Omental fat pad (tissue), 4 donors: ENCODE data around the gene NPFFR2. TPM values are rescaled to one million over a fixed set of nuclear protein-coding genes. Genes with fewer than 3 reads are reported as not detected.
"Not testable (repeated sequence)": the region's sequence is repeated elsewhere in the genome, so short reads cannot be mapped to it uniquely, and the experiment has no call there.

Experiments
- ATAC-seq: fragments of 150-250 bp; one replicate; pipeline ENCODE4 v1.9.1; 2016; ENCODE audit warnings: mild to moderate bottlenecking, moderate library complexity; ENCODE audit not compliant: low FRiP score
- DNase-seq: peaks from one replicate; pipeline ENCODE4 v3.0.0-alpha.2; 2019; ENCODE audit warnings: low spot score
- total RNA-seq, 4 donors: library from RNA; depleted of rRNA; stranded (reverse); fragments of >200 nt; gene quantifications; one replicate each; pipeline ENCODE4 v1.1.0, GENCODE V29; 2016
- TF ChIP-seq, protein P1 (sequence below), 3 donors: fragments of 450-650 bp; IDR thresholded peaks; one replicate each; pipeline ENCODE4 v1.5.1; 2016 to 2017; ENCODE audit warnings: antibody characterized with exemption in 3 of 3, mild to moderate bottlenecking in 3 of 3, moderate library complexity in 2 of 3

The NPFFR2 gene
- total RNA-seq, 4 donors from 2014 or later = 0.93 TPM; not detected in 3

DNA sequence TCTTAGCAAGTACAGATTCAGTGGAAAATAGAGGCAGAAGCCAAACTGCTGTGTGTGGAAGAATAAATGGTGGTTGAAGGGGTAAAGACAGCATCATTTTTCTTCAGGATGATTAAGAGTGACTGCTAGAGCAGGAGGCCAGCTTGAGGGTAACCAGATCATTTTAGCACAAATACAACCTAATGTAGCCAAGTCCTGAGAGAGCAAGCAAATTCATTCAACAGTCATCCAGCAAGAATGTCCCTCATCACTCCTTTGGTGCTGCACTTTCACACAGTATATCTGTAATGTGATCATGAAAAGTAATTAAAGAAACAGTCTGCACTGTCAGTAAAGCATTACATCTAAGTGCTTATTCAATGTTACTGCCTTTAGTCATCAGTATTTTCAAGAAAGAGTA is 44.8 kb downstream of the NPFFR2 start:
- TF ChIP-seq, protein P1, sequence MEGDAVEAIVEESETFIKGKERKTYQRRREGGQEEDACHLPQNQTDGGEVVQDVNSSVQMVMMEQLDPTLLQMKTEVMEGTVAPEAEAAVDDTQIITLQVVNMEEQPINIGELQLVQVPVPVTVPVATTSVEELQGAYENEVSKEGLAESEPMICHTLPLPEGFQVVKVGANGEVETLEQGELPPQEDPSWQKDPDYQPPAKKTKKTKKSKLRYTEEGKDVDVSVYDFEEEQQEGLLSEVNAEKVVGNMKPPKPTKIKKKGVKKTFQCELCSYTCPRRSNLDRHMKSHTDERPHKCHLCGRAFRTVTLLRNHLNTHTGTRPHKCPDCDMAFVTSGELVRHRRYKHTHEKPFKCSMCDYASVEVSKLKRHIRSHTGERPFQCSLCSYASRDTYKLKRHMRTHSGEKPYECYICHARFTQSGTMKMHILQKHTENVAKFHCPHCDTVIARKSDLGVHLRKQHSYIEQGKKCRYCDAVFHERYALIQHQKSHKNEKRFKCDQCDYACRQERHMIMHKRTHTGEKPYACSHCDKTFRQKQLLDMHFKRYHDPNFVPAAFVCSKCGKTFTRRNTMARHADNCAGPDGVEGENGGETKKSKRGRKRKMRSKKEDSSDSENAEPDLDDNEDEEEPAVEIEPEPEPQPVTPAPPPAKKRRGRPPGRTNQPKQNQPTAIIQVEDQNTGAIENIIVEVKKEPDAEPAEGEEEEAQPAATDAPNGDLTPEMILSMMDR (IDR thresholded peaks at IDR 0.05) = no peak
- ATAC-seq (peak; percentile 77), DNase-seq (no peak)

DNA sequence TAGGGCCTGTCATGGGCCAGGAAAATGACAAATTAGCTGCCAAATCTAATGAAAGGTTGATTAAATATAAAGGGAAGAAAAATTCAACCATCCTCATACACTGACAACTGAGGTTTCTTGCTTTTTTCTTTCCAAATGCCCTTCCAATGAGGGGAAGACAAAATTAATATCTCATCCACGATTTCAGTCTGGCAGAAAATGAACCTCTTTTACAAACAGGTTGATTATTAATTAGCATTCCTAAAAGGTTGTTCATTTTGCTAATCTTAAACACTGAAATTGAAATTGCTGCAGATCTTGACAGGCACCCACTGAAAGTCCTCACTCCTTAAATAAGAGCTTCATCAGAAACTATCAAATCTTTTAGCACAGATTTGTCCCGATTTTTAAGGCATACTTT is 45.5 kb downstream of the NPFFR2 start:
- peak; percentile 22 for ATAC-seq
- TF ChIP-seq, protein P1 (IDR thresholded peaks at IDR 0.05) = no peak
- no peak for DNase-seq

DNA sequence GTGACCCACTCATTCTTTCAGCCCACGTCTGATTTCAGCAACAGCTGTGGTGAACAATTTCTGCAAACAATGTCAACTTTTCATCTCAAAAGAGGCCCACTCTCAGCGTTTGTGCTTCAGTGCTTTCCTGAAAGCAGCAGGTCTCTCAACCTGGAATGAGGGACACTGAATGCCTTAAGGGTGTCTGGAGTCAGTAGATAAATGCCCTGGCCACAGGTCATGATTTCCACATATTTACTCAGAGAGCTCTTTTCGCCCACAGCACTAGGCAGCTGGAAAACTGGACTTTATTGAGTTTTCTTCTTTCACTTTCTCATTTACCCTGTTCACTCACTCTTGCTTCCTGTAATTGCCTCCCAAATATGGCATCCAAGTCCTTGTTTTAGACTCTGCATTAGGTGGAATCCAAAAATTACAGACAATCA is 52.8 kb downstream of the NPFFR2 start:
- no peak for DNase-seq
- peak; percentile 78 for ATAC-seq
- TF ChIP-seq, protein P1 (IDR thresholded peaks at IDR 0.05) = no peak

DNA sequence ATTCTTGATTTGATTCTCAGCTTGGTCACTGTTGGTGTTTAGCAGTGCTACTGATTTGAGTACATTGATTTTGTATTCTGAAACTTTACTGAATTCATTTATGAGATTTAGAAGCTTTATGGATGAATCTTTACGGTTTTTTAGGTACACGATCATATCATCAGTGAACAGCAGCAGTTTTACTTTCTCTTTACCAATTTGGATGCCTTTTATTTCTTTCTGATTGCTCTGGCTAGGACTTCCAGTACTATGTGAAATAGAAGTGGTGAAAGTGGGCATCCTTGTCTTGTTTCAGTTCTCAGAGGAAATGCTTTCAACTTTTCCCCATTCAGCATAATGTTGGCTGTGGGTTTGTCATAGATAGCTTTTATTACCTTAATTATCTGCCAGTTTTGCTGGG is 58.8 kb downstream of the NPFFR2 start:
- DNase-seq, ATAC-seq: not testable (repeated sequence)

DNA sequence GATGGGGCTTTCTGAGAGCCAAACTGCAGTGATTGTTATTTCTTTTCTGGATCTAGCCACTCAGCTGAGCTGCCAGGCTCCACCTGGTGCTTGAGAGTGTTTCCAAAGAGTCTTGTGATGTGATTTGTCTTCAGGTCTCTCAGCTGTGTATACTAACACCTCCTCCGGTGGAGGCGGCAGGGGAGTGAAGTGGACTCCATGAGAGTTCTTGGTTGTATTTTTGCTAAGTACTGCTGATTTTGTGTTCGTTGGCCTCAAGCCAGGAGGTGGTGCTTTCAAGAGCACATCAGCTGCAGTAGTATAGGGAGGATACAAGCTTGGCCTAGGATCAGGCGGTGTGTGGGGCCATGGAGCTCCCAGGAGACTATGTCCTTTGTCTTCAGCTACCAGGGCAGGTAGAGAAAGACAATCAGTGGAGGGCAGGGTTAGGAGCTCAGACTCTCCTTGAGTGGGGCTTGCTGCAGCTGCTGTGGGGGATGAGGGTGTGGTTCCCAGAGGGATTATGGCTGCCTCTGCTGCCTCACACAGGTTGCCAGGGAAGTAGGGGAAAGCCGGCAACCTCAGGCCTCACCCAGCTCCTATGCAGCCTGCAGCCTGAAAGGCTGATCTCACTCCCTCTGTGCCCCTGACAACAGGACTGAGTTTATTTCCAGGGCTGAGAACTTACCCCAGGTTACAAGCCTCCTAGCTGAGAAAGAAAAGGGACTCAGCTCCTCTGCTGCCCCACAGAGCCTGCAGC is 62.4 kb downstream of the NPFFR2 start:
- no peak for DNase-seq
- no peak for ATAC-seq
- TF ChIP-seq, protein P1 (IDR thresholded peaks at IDR 0.05) = no peak

DNA sequence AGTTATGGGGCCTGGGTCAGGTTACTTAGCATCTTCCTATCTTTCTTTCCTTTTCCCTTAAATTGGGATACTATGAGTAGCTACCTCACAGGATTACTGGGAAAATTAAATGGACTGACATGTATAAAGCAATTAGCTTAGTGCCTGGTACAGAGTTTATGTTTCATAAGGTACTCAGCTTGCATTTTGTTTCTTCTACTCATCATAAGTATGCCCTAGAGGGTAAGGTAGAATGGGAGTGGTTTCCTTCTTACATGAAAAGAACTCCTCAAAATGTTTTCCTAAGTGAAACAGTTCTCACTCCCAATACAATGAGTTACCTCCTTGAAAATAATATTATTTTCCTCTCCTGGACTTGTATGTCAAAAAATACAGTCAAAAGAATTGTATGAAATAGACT is 75.7 kb downstream of the NPFFR2 start:
- no peak for DNase-seq
- TF ChIP-seq, protein P1 (IDR thresholded peaks at IDR 0.05) = no peak
- no peak for ATAC-seq

DNA sequence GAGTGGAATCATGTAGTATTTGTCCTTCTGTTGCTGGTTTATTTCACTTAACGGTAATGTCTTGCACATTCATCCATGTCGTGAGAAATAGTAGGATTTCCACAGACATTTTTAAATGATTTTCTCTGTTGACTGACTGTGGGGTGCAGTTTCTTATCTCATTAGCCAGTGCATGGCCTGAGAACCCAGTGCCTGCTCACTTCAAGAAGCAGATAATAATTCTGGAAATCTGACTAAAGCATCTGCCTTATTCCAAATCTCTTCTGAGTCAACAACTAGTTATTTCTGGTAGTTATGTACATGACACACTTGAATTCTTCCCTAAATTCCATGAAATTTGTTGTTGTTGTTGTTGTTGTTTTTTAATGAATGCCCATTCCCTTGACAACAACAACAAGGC is 77.6 kb downstream of the NPFFR2 start:
- DNase-seq = no peak
- TF ChIP-seq, protein P1 (IDR thresholded peaks at IDR 0.05) = no peak
- no peak for ATAC-seq
